Liver (tissue), 9 donors: Measurements from ENCODE around the gene MIA3. TPM values are rescaled to one million over a fixed set of nuclear protein-coding genes. Genes with fewer than 3 reads are reported as not detected.

Source experiments
- DNase-seq: peaks from one replicate; pipeline ENCODE4 v3.0.0-alpha.2; 2017; ENCODE audit warnings: low spot score
- H3K27ac ChIP-seq, 2 donors: one replicate each; pipeline ENCODE4 v1.7.0; 2013; ENCODE audit warnings: inconsistent platforms in 2 of 2, low read length in 2 of 2, control low read depth in 1 of 2, low read depth in 1 of 2, mild to moderate bottlenecking in 1 of 2
- H3K27me3 ChIP-seq, 4 donors: one replicate each; pipeline versions ENCODE4 v1.6.1 to v1.7.0; 2013; ENCODE audit warnings: low read length in 3 of 4, inconsistent platforms in 1 of 4, mild to moderate bottlenecking in 1 of 4, moderate library complexity in 1 of 4; ENCODE audit not compliant: control insufficient read depth in 4 of 4, insufficient read depth in 4 of 4
- H3K36me3 ChIP-seq, 4 donors: one replicate each; pipeline versions ENCODE4 v1.6.1 to v1.7.0; 2013; ENCODE audit warnings: low read length in 3 of 4, mild to moderate bottlenecking in 3 of 4, low read depth in 1 of 4, moderate library complexity in 1 of 4; ENCODE audit not compliant: control insufficient read depth in 4 of 4, insufficient read depth in 3 of 4
- H3K4me1 ChIP-seq, 4 donors: one replicate each; pipeline versions ENCODE4 v1.6.1 to v1.7.0; 2013; ENCODE audit warnings: low read length in 3 of 4, mild to moderate bottlenecking in 3 of 4, moderate library complexity in 1 of 4; ENCODE audit not compliant: control insufficient read depth in 4 of 4, insufficient read depth in 4 of 4
- H3K4me3 ChIP-seq, 3 donors: one replicate each; pipeline versions ENCODE4 v1.6.1 to v1.7.0; 2013; ENCODE audit warnings: low read length in 3 of 3, control low read depth in 1 of 3, low read depth in 1 of 3, mild to moderate bottlenecking in 1 of 3
- H3K9ac ChIP-seq, 2 donors: one replicate each; pipeline ENCODE4 v1.7.0; 2013; ENCODE audit warnings: low read length in 2 of 2, mild to moderate bottlenecking in 2 of 2, moderate library complexity in 2 of 2, control low read depth in 1 of 2, low read depth in 1 of 2
- H3K9me3 ChIP-seq, 4 donors: one replicate each; pipeline versions ENCODE4 v1.6.1 to v1.7.0; 2013; ENCODE audit warnings: low read length in 3 of 4; ENCODE audit not compliant: control insufficient read depth in 4 of 4
- CTCF ChIP-seq: fragments of 150-350 bp; IDR thresholded peaks from 2 replicates; pipeline ENCODE4 v1.5.1; 2017; ENCODE audit warnings: improper control_type of control experiment, low read depth, low read length; ENCODE audit not compliant: missing input control
- EGR1 ChIP-seq, 2 donors: IDR thresholded peaks; 2 replicates each; pipeline ENCODE4 v1.6.1; 2016 to 2018; ENCODE audit warnings: antibody characterized with exemption in 2 of 2, low read depth in 2 of 2
- FOXA1 ChIP-seq: IDR thresholded peaks from 2 replicates; pipeline ENCODE4 v1.6.1; 2016; ENCODE audit warnings: antibody characterized with exemption
- FOXA2 ChIP-seq: IDR thresholded peaks from 2 replicates; pipeline ENCODE4 v1.6.1; 2016; ENCODE audit warnings: antibody characterized with exemption
- GABPA ChIP-seq, 2 donors: IDR thresholded peaks in 1 of 2; conservative IDR thresholded peaks in 1 of 2; 2 replicates each; pipeline ENCODE4 v1.6.1; 2016; ENCODE audit warnings: antibody characterized with exemption in 2 of 2, mild to moderate bottlenecking in 1 of 2, moderate library complexity in 1 of 2
- HNF4A ChIP-seq, 2 donors: conservative IDR thresholded peaks; 2 replicates each; pipeline ENCODE4 v1.6.1; 2016; ENCODE audit warnings: antibody characterized with exemption in 2 of 2, mild to moderate bottlenecking in 2 of 2
- JUND ChIP-seq, 2 donors: IDR thresholded peaks; 2 replicates each; pipeline ENCODE4 v1.6.1; 2016; ENCODE audit warnings: antibody characterized with exemption in 2 of 2
- MAX ChIP-seq: IDR thresholded peaks from 2 replicates; pipeline ENCODE4 v1.6.1; 2016; ENCODE audit warnings: antibody characterized with exemption
- NR2F2 ChIP-seq: IDR thresholded peaks from 2 replicates; pipeline ENCODE4 v1.6.1; 2016; ENCODE audit warnings: antibody characterized with exemption
- RAD21 ChIP-seq, 2 donors: IDR thresholded peaks; 2 replicates each; pipeline ENCODE4 v1.6.1; 2016; ENCODE audit warnings: antibody characterized with exemption in 2 of 2, mild to moderate bottlenecking in 2 of 2
- RXRA ChIP-seq, 2 donors: IDR thresholded peaks; 2 replicates each; pipeline ENCODE4 v1.6.1; 2017 to 2018; ENCODE audit warnings: antibody characterized with exemption in 2 of 2, mild to moderate bottlenecking in 1 of 2
- SP1 ChIP-seq: IDR thresholded peaks from 2 replicates; pipeline ENCODE4 v1.6.1; 2018; ENCODE audit warnings: antibody characterized with exemption, mild to moderate bottlenecking
- TAF1 ChIP-seq: conservative IDR thresholded peaks from 2 replicates; pipeline ENCODE4 v1.6.1; 2016; ENCODE audit warnings: antibody characterized with exemption, mild to moderate bottlenecking
- WGBS: extraction: QIAGEN DNeasy Blood & Tissue Kit; methylation state at CpG from one replicate; pipeline ENCODE4 v1.1.7; 2013; 5-methylcytosine and 5-hydroxymethylcytosine counted together
- polyA plus RNA-seq, 2 donors: library from polyadenylated mRNA; stranded (reverse) in 1 of 2; unstranded in 1 of 2; fragments of 200-250 nt in 1 of 2; fragments of >200 nt in 1 of 2; fragmentation: Nextera tagmentation in 1 of 2; extraction: Ambion mirVana in 1 of 2; gene quantifications; one replicate each; pipeline versions ENCODE4 v1.2.1 to v1.2.3, GENCODE V29; 2013 to 2015
- total RNA-seq, 2 donors: library from RNA; depleted of rRNA; stranded (reverse); fragments of >200 nt; gene quantifications; one replicate each; pipeline ENCODE4 v1.2.3, GENCODE V29; 2014
- TF ChIP-seq, protein P1 (sequence below): IDR thresholded peaks from 2 replicates; pipeline ENCODE4 v1.6.1; 2016; ENCODE audit warnings: antibody characterized with exemption
- TF ChIP-seq, protein P2 (sequence below): IDR thresholded peaks from 2 replicates; pipeline ENCODE4 v1.6.1; 2016; ENCODE audit warnings: antibody characterized with exemption
- donor health status: healthy.
- donor health status: healthy.
- donor health status: healthy.
- donor health status: healthy.
- donor health status: healthy.

Gene MIA3
- total and polyA plus RNA-seq, 4 donors: 20.8 to 69.4 (median 32.1) TPM

GRCh38 chr1:222670110-222670509 is 52.2 kb downstream of the MIA3 start:
- Histone ChIP-seq H3K9ac (no peak overlapping the region), H3K27me3 (no peaks in the 10 kb centered on the region), H3K27ac (no peak overlapping the region), H3K36me3 (peaks cover 4 to 25% (median 24%) of the 10 kb centered on the region in 4 donors), H3K4me1 (peaks cover 0 to 1% (median 0%) of the 10 kb centered on the region in 4 donors), H3K4me3 (no peak overlapping the region), H3K9me3 (no peaks in the 10 kb centered on the region)
- WGBS: 95% methylated on average over 1 of the region's 1 CpG
- no peak for TF ChIP-seq MAX
- no peak for TF ChIP-seq FOXA1
- no peak for DNase-seq

DNA sequence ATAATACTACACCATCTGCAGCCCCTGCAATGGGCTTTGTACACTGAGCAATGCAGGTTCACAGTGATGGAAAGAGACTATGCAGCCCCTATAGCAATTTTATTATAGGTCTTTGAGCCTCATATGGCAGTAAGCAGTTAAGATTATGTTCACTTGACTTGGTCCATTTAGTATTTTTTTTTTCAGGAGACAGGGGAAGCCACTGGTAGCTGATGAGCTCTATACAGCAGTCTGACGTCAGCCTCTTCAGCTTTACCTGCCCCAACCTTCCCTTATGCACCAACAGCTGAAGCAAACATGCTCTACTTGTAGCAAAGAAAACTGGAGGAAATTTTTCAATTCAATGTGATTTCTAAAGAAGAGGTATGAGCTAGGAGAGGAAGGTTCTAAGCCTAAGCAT is 62.2 kb downstream of the MIA3 start:
- Histone ChIP-seq H3K9me3 (no peaks in the 10 kb centered on the region), H3K36me3 (peaks cover 0 to 8% (median 3%) of the 10 kb centered on the region in 4 donors), H3K27me3 (no peaks in the 10 kb centered on the region), H3K27ac (no peak overlapping the region), H3K4me1 (no peaks in the 10 kb centered on the region), H3K4me3 (no peak overlapping the region), H3K9ac (no peak overlapping the region)
- 100% methylated on average over 1 of the region's 1 CpG for WGBS
- TF ChIP-seq RXRA (IDR thresholded peaks at IDR 0.05) (no peak), FOXA2 (no peak), EGR1 (IDR thresholded peaks at IDR 0.05; ENCODE audit: low read depth in 2 of 2) (no peak), NR2F2 (no peak), RAD21 (IDR thresholded peaks at IDR 0.05) (no peak), GABPA (IDR thresholded peaks at IDR 0.05 in 1 of 2, conservative IDR thresholded peaks at IDR 0.05 in 1 of 2) (no peak), SP1 (no peak), HNF4A (conservative IDR thresholded peaks at IDR 0.05) (no peak), JUND (IDR thresholded peaks at IDR 0.05) (no peak), TAF1 (no peak), CTCF (no peak), MAX (no peak)
- TF ChIP-seq, protein P1, sequence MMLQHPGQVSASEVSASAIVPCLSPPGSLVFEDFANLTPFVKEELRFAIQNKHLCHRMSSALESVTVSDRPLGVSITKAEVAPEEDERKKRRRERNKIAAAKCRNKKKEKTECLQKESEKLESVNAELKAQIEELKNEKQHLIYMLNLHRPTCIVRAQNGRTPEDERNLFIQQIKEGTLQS: no peak
- TF ChIP-seq, protein P2, sequence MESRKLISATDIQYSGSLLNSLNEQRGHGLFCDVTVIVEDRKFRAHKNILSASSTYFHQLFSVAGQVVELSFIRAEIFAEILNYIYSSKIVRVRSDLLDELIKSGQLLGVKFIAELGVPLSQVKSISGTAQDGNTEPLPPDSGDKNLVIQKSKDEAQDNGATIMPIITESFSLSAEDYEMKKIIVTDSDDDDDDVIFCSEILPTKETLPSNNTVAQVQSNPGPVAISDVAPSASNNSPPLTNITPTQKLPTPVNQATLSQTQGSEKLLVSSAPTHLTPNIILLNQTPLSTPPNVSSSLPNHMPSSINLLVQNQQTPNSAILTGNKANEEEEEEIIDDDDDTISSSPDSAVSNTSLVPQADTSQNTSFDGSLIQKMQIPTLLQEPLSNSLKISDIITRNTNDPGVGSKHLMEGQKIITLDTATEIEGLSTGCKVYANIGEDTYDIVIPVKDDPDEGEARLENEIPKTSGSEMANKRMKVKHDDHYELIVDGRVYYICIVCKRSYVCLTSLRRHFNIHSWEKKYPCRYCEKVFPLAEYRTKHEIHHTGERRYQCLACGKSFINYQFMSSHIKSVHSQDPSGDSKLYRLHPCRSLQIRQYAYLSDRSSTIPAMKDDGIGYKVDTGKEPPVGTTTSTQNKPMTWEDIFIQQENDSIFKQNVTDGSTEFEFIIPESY: no peak
- DNase-seq: no peak

DNA sequence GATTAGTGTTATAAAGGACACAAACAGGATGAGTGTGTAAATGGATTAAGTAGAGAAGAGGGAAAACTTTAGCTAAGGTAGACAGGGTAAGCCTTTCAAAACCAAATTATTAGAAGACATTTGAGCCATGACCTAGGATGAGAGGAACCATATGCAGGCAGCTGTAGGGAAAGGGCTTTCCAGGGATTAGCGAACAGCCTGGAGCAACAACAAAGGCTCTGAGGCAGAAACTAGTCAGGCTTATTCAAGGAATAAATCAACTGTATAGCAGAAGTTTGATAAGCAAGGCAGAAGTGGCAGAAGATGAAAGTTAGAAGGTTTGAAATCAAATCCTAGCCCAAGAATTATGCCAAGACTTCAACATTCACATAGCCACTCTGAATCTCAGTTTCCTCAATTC is 73.1 kb downstream of the MIA3 start:
- 98% methylated on average over 1 of the region's 1 CpG for WGBS
- Histone ChIP-seq H3K9me3 (no peaks in the 10 kb centered on the region), H3K27me3 (no peaks in the 10 kb centered on the region), H3K36me3 (peaks cover 2 to 12% (median 11%) of the 10 kb centered on the region in 4 donors), H3K27ac (no peak overlapping the region), H3K9ac (no peak overlapping the region), H3K4me1 (no peaks in the 10 kb centered on the region), H3K4me3 (no peak overlapping the region)
- TF ChIP-seq RAD21 (IDR thresholded peaks at IDR 0.05): no peak
- no peak for DNase-seq
